ENCODE measurements around the gene C3orf49. TPM values are rescaled to one million over a fixed set of nuclear protein-coding genes. Genes with fewer than 3 reads are reported as not detected.

The C3orf49 gene
- polyA plus RNA-seq, 1 donor from 2014 or later: not detected

- peaks cover 2% of the 10 kb centered on the region for H3K36me3 Mint-ChIP-seq
- no peak overlapping the region for H3K4me3 Mint-ChIP-seq
- H3K27ac Mint-ChIP-seq: no peak overlapping the region
- H3K4me1 Mint-ChIP-seq: peaks cover 12 to 29% (median 25%) of the 10 kb centered on the region in 3 donors
- no peaks in the 10 kb centered on the region for H3K27me3 Mint-ChIP-seq
- no peaks in the 10 kb centered on the region for H3K9me3 Mint-ChIP-seq
These were observed 67.8 kb downstream of the C3orf49 start for GRCh38 chr3:63886858-63887257.

- no peaks in the 10 kb centered on the region for H3K36me3 Mint-ChIP-seq
- no peaks in the 10 kb centered on the region for H3K27me3 Mint-ChIP-seq
- H3K4me1 Mint-ChIP-seq: peaks cover 37 to 45% (median 40%) of the 10 kb centered on the region in 3 donors
- H3K9me3 Mint-ChIP-seq: no peaks in the 10 kb centered on the region
- H3K27ac Mint-ChIP-seq: peak overlapping the region in 1 of 3 donors; percentile 67
- no peak overlapping the region for H3K4me3 Mint-ChIP-seq
These were observed 72.4 kb downstream of the C3orf49 start for GRCh38 chr3:63891518-63891917.

- Mint-ChIP-seq H3K4me3 (no peak overlapping the region), H3K27ac (peak overlapping the region in 1 of 3 donors; percentile 60), H3K36me3 (no peaks in the 10 kb centered on the region), H3K9me3 (no peaks in the 10 kb centered on the region), H3K4me1 (peaks cover 39 to 47% (median 46%) of the 10 kb centered on the region in 3 donors), H3K27me3 (no peaks in the 10 kb centered on the region)
These were observed 73.8 kb downstream of the C3orf49 start for GRCh38 chr3:63892773-63893352.

- no peak overlapping the region for H3K4me3 Mint-ChIP-seq
- peaks cover 3% of the 10 kb centered on the region for H3K36me3 Mint-ChIP-seq
- H3K27me3 Mint-ChIP-seq: no peaks in the 10 kb centered on the region
- peaks cover 0 to 3% (median 0%) of the 10 kb centered on the region in 3 donors for H3K9me3 Mint-ChIP-seq
- H3K27ac Mint-ChIP-seq: no peak overlapping the region
- peaks cover 36 to 48% (median 47%) of the 10 kb centered on the region in 3 donors for H3K4me1 Mint-ChIP-seq
These were observed 76.5 kb downstream of the C3orf49 start for GRCh38 chr3:63895422-63896189.

GRCh38 chr3:63896332-63897030 is 77.4 kb downstream of the C3orf49 start:
- H3K36me3 Mint-ChIP-seq: peaks cover 7% of the 10 kb centered on the region
- H3K4me3 Mint-ChIP-seq: no peak overlapping the region
- peaks cover 0 to 3% (median 0%) of the 10 kb centered on the region in 3 donors for H3K9me3 Mint-ChIP-seq
- H3K27ac Mint-ChIP-seq: peak overlapping the region in 1 of 3 donors; percentile 7
- H3K4me1 Mint-ChIP-seq: peaks cover 36 to 48% (median 47%) of the 10 kb centered on the region in 3 donors
- no peaks in the 10 kb centered on the region for H3K27me3 Mint-ChIP-seq

Other genes starting within 250 kb of the C3orf49 start
- not detected for gene SNTN, start 166.6 kb upstream of the C3orf49 start, polyA plus RNA-seq
- gene THOC7, start 44.5 kb downstream of the C3orf49 start, polyA plus RNA-seq: 67.4 TPM
- gene ATXN7, start 44.6 kb downstream of the C3orf49 start, polyA plus RNA-seq: 2.1 TPM
- gene SCAANT1, start 93.1 kb downstream of the C3orf49 start, polyA plus RNA-seq: not detected
- 97.6 TPM for gene PSMD6, start 204.2 kb downstream of the C3orf49 start, polyA plus RNA-seq

Data from IgD-negative memory B cell (primary cell).